NCI-H345 (cell line): Measurements from ENCODE around the gene VSIG10L.

Experiments
- DNase-seq: peaks from one replicate; lab custom pipeline; 2025; lab: John Stamatoyannopoulos, UW

Gene VSIG10L

DNA sequence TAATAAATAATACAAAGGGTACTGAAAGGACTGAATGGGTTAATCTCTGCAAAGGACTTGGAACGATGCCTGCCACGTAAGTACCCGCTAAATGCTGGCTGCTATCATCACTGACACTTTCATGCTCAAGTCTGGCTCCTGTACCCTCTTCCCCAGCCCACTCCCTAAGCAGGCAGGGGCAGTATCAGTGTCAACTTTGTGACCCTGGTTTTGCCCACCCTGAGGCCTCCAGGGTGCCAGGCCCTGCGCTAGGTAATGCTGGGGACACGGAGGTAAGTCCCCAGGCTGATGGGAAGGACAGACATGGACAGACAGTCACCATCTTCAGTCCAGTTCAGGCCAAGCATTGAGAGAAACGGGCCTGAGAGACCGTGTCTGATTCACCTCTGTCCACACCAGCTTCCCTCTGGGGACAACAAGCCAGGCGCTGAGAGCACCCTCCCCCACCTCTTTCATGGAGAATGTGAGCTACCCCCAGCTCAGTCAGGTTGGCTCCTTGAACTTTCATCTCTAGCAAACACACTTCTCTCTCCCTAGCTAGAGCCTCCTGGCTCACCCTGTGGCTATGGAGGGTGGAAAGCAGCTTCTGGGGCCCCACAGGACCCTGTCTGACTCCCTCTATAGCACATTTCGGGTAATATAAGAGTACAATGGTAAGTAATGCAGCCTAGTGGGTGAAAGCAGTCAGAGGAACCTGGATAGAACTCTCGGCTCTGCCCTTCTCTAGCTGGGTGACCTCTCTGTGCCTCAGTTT, 23.4 kb upstream of the VSIG10L start:
- DNase-seq, result no peak

DNA sequence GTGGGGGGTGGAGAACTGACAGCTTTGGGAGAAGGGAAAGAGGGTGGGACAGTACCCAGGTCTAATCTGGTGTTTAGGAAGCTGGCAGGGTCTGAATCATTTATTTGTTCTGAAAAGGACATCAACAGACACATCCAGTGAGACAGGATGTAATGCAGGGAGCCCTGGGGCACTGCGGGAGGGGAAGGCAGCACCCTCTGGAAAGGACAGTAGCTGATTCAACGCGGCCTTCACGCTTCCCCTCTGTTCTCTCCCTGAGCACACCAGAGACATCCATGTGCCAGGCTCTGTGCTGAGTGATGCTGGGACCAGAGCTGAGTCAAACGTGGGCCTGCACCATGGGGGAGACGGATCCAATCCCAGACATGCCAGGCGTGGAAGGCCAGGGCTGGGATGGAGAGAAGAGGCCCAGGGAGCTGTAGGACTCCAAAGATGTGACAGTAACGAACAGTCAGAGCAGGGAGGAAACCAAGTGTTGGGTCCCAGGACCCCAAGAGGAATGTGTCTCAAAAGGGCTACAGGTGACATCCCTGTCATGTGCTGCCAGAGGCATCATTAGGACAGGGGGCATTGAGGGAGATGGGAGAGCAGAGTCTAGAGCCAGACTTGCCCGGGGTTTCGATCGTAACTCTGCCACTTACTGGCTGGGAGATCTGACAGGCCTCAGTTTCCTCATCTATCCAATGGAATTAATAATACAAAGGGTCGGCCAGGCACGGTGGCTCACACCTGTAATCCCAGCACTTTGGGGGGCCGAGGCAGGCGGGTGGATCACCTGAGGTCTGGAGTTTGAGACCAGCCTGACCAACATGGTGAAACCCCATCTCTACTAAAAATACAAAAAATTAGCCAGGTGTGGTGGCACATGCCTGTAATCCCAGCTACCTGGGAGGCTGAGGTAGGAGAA, 22.5 kb upstream of the VSIG10L start:
- DNase-seq, result no peak

DNA sequence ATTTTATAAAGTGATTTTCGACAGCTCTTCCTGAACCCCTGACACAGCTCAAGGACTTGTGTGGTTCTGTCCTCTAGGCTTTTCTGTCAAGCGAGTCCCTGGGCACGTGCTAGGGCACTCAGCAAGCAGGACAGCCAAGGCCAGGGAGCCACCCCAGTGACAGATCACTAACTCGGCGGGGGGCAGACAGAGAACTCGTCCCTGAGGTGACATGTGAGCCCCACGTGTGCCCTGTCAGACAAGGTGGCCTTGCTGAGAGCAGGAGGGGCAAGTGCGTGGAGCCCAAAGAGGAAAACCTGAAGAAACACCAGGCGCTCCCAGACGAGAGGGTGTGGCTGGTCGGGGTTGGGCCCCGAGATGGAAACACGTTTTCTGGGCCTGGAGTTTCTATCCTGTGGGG, 19.3 kb upstream of the VSIG10L start:
- DNase-seq, result no peak

DNA sequence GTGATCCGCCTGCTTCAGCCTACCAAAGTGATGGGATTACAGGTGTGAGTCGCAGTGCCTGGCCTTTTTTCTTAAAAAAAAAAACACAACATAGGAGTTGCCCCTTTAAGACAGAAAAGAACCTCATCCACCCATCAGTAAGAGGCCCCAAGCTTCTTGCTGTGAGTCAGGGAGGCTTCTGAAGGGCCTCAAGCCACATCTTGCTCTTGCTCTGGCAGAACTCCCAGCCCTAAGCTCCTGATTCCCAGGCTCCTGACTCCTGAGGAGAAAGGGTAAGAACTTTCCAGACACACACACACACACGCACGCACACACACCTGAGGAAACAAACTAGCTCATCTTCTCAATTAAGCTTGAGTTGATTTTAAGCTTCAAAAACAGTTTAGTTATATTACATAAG, 17.4 kb upstream of the VSIG10L start:
- no peak for DNase-seq

DNA sequence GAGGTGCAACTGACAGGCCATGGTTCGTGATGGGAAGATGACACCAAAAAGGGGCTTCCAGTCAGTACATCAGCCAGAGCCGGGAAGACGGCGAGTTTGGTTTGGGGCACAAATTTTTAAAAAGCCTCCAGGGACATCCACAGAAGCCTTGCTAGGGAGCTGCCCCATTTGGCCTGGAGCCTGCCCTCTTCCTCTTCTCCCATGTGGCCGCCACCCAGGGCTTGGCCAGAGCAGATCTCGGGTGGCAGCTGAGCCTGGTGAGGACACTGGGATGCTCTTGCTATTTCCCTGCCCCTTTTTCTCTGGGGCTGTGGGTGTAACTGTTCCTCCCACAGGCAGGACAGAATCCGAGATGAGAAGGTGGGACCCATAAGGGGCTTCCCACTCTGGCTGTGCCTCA, 16.0 kb upstream of the VSIG10L start:
- DNase-seq, result no peak

DNA sequence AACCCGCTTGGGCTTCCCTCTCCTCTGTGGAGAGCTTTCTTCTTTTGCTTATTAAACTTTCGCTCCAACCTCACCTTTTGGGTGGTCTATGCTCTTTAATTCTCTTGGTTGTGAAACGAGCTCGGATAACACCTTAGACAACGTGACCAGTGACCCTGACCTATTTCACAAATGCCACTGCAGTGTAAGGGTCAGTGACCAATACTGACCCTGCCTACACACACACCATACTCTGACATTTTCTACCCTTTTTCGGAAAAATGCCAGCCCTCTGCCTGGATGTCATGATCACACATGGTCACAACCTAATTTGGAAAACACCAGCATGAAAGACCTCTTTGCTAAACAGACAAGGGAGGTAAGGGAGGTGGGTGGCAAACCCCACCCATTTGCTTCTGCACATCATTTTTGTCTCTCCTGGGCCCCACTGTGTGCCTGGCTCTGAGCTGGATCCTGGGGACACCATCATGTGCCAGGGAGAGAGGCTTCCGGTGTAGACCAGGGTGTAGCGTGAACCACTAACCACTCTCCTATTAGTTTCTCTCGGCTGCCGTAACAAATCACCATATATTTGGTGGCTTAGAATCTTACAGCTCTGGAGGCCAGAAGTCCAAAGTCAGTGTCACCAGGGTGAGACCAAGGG, 14.3 kb upstream of the VSIG10L start:
- DNase-seq, result no peak

DNA sequence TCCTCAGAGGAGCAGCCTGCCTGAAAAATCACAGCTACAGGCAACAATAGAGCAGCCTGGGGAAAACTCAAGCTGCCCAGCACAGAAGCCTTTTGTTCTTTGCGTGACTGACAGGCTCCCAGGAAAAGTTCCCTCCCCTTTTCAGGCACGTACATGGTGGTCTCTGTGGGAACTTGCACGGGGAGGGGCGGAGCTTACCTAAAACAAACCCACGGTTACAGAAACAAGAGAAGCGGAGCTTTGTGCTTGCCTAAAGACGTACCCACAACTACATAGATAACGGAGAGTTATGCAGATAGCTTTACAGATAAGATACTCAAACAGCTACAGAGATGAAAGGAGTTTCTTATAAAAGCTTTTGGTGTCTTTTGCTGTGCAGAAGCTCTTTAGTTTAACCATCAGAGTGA, 12.8 kb upstream of the VSIG10L start:
- no peak for DNase-seq

DNA sequence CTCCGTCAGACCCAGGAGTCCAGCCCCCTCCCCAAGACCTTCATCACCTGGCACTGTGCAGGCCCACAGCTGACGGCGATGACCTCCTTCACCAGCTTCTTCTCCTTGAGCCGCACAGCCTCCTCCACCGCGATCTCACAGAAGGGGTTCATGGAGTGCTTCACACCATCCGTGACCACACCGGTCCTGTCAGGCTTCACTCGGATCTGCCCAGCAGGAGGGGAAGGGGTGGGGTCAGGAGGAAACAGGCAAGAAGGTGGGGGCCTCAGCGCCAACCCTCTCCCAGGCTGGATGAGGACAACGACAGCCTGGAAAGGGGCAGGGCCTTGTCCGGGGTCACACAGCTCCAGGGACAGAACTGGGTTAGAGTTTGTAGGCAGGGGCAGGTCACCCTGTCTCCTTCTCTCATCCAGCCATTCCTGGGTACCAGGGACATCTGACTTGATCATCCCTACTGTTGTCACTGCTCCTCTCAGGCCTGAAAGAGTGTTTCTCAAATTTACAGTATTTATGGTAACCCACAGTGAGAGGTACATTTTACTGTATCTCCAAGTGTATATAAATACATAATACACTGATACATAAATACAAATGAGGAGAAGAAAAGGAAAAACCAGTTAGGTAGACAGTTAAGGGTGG, 12.3 kb upstream of the VSIG10L start:
- DNase-seq, result no peak

DNA sequence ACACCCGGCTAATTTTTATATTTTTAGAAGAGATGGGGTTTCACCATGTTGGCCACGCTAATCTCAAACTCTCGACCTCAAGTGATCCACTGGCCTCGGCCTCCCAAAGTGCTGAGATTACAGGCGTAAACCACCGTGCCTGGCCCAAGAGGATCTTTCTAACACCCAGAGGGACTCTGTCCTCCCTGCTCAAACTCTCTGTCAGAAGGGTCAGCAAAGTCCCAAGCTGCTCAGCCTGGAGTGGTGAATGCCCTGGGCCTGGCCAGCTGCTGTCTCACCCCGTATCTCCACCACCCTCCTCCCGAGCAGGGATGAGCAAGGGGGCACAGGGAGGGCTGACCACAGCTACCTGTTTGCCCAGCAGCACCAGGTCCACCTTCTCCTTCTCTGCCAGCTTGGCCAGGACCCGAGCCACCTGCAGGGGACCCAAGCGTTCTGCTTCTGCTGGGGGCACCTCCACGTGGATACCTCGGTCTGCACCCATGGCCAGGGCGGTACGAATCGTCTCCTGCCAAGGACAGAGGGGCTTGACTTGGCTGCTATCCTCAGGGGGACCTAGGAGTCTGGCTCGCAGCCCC, 10.9 kb upstream of the VSIG10L start:
- DNase-seq, result no peak

DNA sequence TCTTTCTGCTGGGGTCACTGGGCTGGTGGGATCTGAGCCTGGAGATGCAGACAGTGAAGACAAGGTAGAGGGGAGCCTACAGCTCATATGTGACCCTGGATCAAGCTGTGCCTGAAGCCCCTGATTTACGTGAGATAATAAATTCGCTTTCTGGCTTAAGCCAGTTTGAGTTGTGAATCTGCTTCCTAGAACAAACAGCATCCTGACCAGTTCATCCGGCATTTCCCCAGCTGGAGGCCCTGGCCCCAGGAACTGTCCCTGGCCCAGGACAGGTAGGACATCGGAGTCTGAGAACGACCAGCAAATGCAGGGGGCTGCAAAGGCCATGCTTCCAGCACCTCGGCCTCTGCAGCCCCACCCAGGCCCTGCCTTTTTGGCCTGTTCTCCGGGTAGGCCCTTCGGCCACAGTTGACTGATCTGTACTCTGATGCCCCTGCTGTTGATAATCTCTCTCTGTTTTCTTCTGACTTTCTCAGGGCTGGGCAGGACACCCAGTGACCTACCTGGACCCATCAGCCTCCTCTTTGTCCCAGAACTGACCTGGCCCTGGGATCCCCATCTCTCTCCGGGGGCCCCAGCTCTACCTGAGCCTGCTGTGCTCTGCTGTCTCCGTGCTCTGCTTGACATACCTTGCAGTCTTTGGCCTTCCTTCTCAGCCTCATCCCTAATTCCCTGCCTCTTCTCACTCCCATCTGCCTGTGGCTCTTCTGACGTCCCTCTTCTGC, 9.5 kb upstream of the VSIG10L start:
- DNase-seq, result no peak

DNA sequence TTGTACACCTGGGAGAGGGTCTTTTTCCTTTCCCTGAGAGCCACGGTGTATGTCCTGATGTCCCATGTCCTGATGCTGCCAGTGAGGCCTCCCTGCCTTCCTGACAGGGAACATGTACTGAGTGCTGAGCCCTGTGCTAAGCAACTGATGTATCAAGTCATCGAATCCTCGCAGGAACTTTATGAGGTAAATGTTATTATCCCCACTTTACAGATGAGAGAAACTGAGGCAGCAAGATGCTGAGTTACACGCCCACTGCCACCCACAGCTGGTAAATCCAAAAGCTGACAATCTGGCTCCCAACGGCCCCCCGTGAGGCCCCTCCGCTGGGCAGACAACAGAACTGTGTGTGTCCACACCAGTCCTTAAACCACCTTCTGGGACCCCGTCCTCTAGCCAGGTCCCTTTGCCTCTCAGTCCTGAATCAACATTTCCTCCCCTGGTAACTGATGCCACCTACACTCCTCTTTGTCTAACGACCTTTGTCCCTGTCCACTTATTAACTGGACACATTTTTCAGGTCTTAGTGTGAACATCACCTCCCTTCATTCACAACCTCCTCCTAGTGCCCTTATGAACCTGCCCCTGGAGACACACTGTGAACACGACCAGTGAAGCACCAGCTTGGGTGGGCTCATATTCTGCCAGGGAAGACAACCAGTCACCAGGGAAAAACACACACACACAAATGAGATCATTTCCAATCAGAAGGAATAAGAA, 5.4 kb upstream of the VSIG10L start:
- no peak for DNase-seq

DNA sequence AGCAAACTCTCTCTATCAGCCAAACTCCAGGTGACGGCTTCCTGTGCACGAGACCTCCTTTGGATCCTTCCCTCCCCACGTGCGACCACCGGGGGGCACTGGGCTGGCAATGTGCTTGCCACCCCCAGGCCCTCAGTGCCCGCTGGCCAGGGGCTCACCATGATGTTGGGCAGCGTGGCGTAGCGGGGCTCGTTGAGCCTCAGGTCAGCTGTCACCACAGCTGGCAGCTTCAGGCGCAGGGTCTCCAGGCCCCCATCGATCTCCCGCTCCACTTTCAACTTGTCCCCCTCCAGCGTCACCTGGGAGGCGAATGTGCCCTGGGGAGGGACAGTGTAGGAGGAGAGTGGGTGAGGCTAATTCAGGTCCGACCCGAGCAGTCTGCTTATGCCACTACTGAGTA, 4.8 kb upstream of the VSIG10L start:
- DNase-seq, result no peak

DNA sequence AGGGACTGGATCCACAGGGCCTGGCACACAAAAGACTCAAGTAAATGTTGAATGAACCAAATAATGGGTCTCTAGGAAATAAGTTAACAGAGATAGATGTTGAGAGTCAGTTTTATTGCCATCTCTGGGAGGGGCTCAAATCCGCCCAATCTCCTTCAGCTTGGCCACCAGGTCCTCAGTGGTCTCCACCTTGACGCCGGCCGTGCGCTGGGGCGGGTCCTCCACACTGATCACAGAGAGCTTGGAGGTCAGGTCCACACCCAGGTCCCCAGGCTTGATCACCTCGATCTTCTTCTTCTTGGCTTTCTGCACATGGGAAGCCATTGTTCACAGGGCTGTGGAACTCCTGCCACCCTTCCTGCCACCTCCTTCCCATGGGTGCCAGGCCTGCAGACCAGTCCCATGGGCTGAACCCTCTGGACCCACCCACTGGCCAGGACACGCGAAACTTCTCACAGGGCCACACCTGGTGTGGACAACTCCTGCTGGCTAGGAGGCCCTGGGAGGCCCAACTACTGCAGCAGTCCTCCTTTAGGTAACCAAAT, 3.2 kb upstream of the VSIG10L start:
- no peak for DNase-seq

DNA sequence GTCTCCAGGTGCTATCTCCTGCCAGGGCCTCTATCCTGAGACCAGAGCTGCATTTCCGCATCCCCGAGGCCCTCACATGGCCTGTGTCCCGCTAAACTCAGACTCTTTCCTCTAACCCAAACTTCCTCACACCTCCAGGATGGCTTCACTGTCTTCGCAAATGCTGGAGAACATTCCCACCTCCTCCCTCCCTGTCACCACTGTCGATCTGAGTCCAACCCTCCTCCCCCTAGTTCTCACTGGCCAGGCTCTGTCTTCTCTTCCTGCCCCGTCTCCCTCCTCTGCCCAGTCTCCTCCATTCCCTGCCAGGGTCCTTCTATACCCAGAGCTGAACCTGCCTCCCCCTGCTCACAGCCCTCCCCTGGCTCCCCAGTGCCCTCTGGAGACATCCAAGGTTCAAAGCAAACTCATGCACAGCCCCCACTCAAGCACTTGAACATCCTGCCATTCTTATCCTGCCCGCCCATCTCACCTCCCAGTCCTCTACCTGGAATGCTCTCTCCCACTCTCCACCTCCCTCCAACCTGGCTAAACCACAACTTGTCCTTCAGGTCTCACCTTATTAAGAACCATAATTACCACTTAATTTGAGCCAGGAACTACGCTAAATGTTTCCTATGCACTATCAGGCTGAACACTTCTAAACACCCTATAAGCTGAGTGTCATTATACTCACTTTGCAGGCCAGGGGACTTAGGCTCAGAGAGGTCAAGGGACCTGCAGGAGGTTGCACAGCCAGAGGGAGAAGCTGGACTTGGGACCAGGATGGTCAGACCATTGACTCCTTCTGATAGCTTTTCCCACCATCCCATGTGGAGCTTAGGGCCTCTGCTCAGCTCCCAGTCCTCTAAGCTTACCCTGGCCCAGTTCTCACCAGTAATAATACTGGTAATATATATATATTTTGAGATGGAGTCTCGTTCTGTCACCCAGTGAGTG, 961 bp upstream of the VSIG10L start:
- no peak for DNase-seq

DNA sequence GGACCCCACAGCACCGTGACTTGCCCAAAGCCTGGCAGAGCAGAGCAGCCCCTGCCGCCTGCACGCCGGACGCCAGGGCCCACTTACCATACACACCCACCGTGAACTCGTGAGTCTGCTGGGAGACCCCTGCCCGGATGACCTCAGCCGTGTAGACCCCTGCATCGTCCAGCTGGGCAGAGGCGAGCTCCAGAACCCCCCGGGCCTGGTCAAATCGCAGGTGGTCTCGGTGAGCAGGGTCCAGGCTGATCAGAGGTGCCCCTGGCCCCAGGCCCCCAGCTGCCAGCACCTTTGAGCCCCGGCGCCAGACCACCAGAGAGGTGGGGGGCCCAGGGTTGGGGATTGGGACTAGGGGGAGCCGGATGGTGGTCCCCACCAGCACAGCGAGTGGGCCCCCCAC, 873 bp downstream of the VSIG10L start:
- no peak for DNase-seq

DNA sequence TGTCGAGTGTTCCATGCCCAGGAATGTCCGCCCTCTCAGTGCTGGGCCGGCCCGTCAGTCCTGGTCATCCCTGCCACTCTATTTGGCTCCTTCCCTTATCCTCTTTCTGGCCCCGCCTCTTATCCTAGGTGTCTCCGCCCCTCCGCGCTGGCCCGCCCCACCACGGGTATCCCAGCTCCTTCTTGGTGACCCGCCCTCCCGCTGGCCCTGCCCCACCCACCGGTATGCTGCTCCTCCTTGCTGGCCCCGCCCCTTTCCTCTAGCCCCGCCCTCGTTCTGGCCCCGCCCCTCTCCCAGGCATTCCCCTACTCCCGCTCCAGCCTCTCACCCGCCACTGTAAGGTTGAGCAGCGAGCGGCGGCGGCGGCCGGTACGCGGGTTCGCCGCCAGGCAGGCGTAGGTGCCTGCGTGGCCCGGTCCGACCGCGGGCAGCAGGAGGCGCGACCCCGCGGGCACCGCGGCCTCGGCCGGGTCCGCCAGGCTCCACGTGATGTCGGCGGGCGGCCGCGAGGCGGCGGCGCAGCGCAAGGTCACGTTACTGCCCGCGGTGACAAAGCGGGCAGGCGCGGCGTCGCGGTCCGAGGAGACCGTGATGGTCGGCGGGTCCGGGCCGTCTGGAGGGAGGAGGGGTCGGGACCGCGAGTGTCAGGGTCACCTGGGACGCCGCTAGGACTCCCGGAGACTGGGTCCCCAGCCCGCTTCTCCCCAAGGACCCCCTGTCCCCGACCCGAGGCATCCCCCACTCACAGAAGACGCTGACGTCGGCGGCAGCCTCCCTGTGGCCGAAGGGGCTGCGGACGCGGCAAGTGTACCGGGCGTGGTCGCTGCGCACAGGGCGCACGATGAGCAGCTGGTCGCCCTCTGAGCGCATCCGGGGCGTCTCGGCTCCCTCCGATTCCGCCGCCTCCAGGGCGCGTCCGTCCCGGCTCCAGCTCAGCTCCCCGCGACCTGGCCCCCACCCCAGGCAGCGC, 2.0 kb downstream of the VSIG10L start:
- no peak for DNase-seq

DNA sequence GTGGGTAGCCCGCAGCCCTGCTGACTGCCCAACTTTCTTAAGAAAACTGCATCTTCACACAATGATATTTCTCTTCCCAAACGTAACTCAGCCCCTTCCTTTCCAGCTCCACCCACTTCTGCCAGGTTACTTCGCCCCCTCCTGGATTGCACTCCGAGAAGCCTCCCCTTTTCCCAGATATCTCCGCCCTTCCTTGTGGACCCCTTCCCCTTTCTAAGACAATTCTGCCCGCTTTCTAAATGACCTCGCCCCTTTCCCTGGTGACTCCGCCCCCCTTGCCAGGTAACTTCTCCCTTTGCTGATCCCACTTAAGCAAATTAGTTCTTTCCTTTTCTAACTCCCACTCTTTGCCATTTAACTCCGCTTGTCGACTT, 2.6 kb downstream of the VSIG10L start:
- no peak for DNase-seq
